Measurements from ENCODE around the gene ADAM19. TPM values are rescaled to one million over a fixed set of nuclear protein-coding genes. Genes with fewer than 3 reads are reported as not detected.

ADAM19 gene
- total RNA-seq, 1 donor from 2014 or later = 10.6 TPM

GRCh38 chr5:157571357-157571827, 4.2 kb downstream of the ADAM19 start:
- TF ChIP-seq CTCF (IDR thresholded peaks at IDR 0.05) = no peak
- no peaks in the 10 kb centered on the region for H3K36me3 ChIP-seq
- peaks cover 9% of the 10 kb centered on the region for H3K4me1 ChIP-seq
- peak overlapping the region; percentile 15 for H3K4me3 ChIP-seq
- peak overlapping the region; percentile 11 for H3K27ac ChIP-seq
- no peak for DNase-seq
- ATAC-seq = peak; percentile 52
- no peaks in the 10 kb centered on the region for H3K9me3 ChIP-seq
- peaks cover 4% of the 10 kb centered on the region for H3K27me3 ChIP-seq
- intact Hi-C loops (cut with DNase I) = no loop called here

GRCh38 chr5:157570531-157571200, 4.9 kb downstream of the ADAM19 start:
- no peaks in the 10 kb centered on the region for H3K36me3 ChIP-seq
- H3K4me1 ChIP-seq = peaks cover 9% of the 10 kb centered on the region
- TF ChIP-seq CTCF (IDR thresholded peaks at IDR 0.05) = no peak
- peaks cover 4% of the 10 kb centered on the region for H3K27me3 ChIP-seq
- no peak overlapping the region for H3K4me3 ChIP-seq
- H3K9me3 ChIP-seq = no peaks in the 10 kb centered on the region
- no peak overlapping the region for H3K27ac ChIP-seq
- intact Hi-C loops (cut with DNase I) = no loop called here
- no peak for ATAC-seq
- no peak for DNase-seq

GRCh38 chr5:157568720-157569119, 6.9 kb downstream of the ADAM19 start:
- H3K4me1 ChIP-seq = peaks cover 16% of the 10 kb centered on the region
- DNase-seq (no peak), ATAC-seq (no peak)
- no peak overlapping the region for H3K27ac ChIP-seq
- no peaks in the 10 kb centered on the region for H3K27me3 ChIP-seq
- no peaks in the 10 kb centered on the region for H3K36me3 ChIP-seq
- no peak overlapping the region for H3K4me3 ChIP-seq
- intact Hi-C loops (cut with DNase I) = loop anchor here (10.0 kb wide), 1 partner anchor 64 kb away; no protein-coding TSS in a partner anchor
- H3K9me3 ChIP-seq = no peaks in the 10 kb centered on the region
- TF ChIP-seq CTCF (IDR thresholded peaks at IDR 0.05) = no peak

- intact Hi-C loops (cut with DNase I) = loop anchor here (10.0 kb wide), 1 partner anchor 63 kb away; no protein-coding TSS in a partner anchor
- peaks cover 21% of the 10 kb centered on the region for H3K4me1 ChIP-seq
Measured at GRCh38 chr5:157568222-157568621, 7.4 kb downstream of the ADAM19 start.

GRCh38 chr5:157566902-157567489, 8.6 kb downstream of the ADAM19 start:
- intact Hi-C loops (cut with DNase I) = loop anchor here (10.0 kb wide), 1 partner anchor 62 kb away; no protein-coding TSS in a partner anchor
- no peak for TF ChIP-seq CTCF (IDR thresholded peaks at IDR 0.05)
- DNase-seq (no peak), ATAC-seq (peak; percentile 77)
- no peak overlapping the region for H3K27ac ChIP-seq
- no peaks in the 10 kb centered on the region for H3K27me3 ChIP-seq
- H3K4me1 ChIP-seq = peaks cover 30% of the 10 kb centered on the region
- no peaks in the 10 kb centered on the region for H3K9me3 ChIP-seq
- H3K36me3 ChIP-seq = no peaks in the 10 kb centered on the region
- no peak overlapping the region for H3K4me3 ChIP-seq

More at GRCh38 chr5:157568222-157568621, 7.4 kb downstream of the ADAM19 start:
- Histone ChIP-seq H3K27ac (no peak overlapping the region), H3K36me3 (no peaks in the 10 kb centered on the region), H3K27me3 (no peaks in the 10 kb centered on the region), H3K9me3 (no peaks in the 10 kb centered on the region), H3K4me3 (no peak overlapping the region)
- no peak for ATAC-seq
- no peak for DNase-seq
- TF ChIP-seq CTCF (IDR thresholded peaks at IDR 0.05) = no peak

All from upper lobe of right lung (tissue), 1 donor.